D721Med (cell line): ENCODE data around the gene METTL5.

Experiments used
- DNase-seq: peaks from one replicate; pipeline ENCODE4 v3.0.0; 2011; ENCODE audit warnings: low spot score; ENCODE audit not compliant: insufficient read length
- FAIRE-seq: peaks from 2 replicates; lab custom pipeline; 2011; peaks lifted over from hg19 to GRCh38; lab: Jason Lieb, UNC
- CTCF ChIP-seq: IDR thresholded peaks from 2 replicates; pipeline ENCODE4 v1.5.1; 2012; ENCODE audit warnings: mild to moderate bottlenecking, control low read depth; ENCODE audit not compliant: insufficient read depth; ENCODE audit errors: missing control alignments

Gene METTL5

GRCh38 chr2:169775765-169776164, 48.9 kb downstream of the METTL5 start:
- TF ChIP-seq CTCF: no peak
- no peak for DNase-seq
- FAIRE-seq: no peak

GRCh38 chr2:169775354-169775753, 49.4 kb downstream of the METTL5 start:
- DNase-seq: no peak
- no peak for FAIRE-seq
- TF ChIP-seq CTCF: no peak

- no peak for DNase-seq
- no peak for FAIRE-seq
- TF ChIP-seq CTCF: no peak
These were observed 52.1 kb downstream of the METTL5 start for GRCh38 chr2:169772651-169773050.

- no peak for TF ChIP-seq CTCF
- FAIRE-seq (no peak), DNase-seq (no peak)
These were observed 53.1 kb downstream of the METTL5 start for GRCh38 chr2:169771612-169772011.

GRCh38 chr2:169771021-169771420, 53.7 kb downstream of the METTL5 start:
- FAIRE-seq (no peak), DNase-seq (no peak)
- TF ChIP-seq CTCF: no peak

- TF ChIP-seq CTCF: no peak
- FAIRE-seq (no peak), DNase-seq (no peak)
These were observed 56.3 kb downstream of the METTL5 start for GRCh38 chr2:169768262-169768995.

GRCh38 chr2:169767243-169767888, 57.3 kb downstream of the METTL5 start:
- TF ChIP-seq CTCF: peak; percentile 71
- DNase-seq: no peak
- FAIRE-seq: peak; percentile 55
